Stimulated activated CD8-positive, alpha-beta memory T cell treated with anti-CD3 and anti-CD28 coated beads, Interleukin-7, amount 100 ng/mL, for 48 hours (primary cell): ENCODE data around the gene FAM120A.
A peak's percentile ranks its signal among the peaks of the same experiment; 100 is the strongest.
"Not testable (repeated sequence)": the region's sequence is repeated elsewhere in the genome, so short reads cannot be mapped to it uniquely, and the experiment has no call there.

Experiments
- DNase-seq, 2 donors: peaks; one replicate each; pipeline ENCODE4 v3.0.0-alpha.2; 2020; ENCODE audit warnings: low read depth in 1 of 2; ENCODE audit errors: extremely low read depth in 1 of 2

The FAM120A gene

GRCh38 chr9:93450945-93451815 is at the start of gene FAM120A:
Gene FAM120A (plus strand): TSS chr9:93451685. CDS start chr9:93451916, 231 bp downstream.
- DNase-seq: peak; percentile 45 to 64

- no peak for DNase-seq
Observed at GRCh38 chr9:93406371-93406770, 45.1 kb upstream of the FAM120A start.

- no peak for DNase-seq
Observed at GRCh38 chr9:93413530-93413929, 38.0 kb upstream of the FAM120A start.

- no peak for DNase-seq
Observed at GRCh38 chr9:93415176-93415690, 36.3 kb upstream of the FAM120A start.

- no peak for DNase-seq
Observed at GRCh38 chr9:93416530-93417235, 34.8 kb upstream of the FAM120A start.

- DNase-seq: no peak
Observed at GRCh38 chr9:93417538-93417937, 33.9 kb upstream of the FAM120A start.

GRCh38 chr9:93419023-93419422 is 32.5 kb upstream of the FAM120A start:
- DNase-seq: no peak

GRCh38 chr9:93422977-93423616 is 28.4 kb upstream of the FAM120A start:
- no peak for DNase-seq

GRCh38 chr9:93427655-93428379 is 23.7 kb upstream of the FAM120A start:
- DNase-seq: no peak

- DNase-seq: no peak
Observed at GRCh38 chr9:93431539-93432105, 19.9 kb upstream of the FAM120A start.

GRCh38 chr9:93432964-93433363 is 18.5 kb upstream of the FAM120A start:
- DNase-seq: no peak

- no peak for DNase-seq
Observed at GRCh38 chr9:93434056-93434455, 17.4 kb upstream of the FAM120A start.

GRCh38 chr9:93435386-93435785 is 16.1 kb upstream of the FAM120A start:
- DNase-seq: no peak

- DNase-seq: no peak
Observed at GRCh38 chr9:93436218-93436617, 15.3 kb upstream of the FAM120A start.

- DNase-seq: no peak
Observed at GRCh38 chr9:93436655-93437407, 14.7 kb upstream of the FAM120A start.

GRCh38 chr9:93437996-93438395 is 13.5 kb upstream of the FAM120A start:
- no peak for DNase-seq

- DNase-seq: not testable (repeated sequence)
Observed at GRCh38 chr9:93439301-93439700, 12.2 kb upstream of the FAM120A start.

GRCh38 chr9:93440896-93441580 is 10.4 kb upstream of the FAM120A start:
- DNase-seq: no peak

GRCh38 chr9:93446073-93446472 is 5.4 kb upstream of the FAM120A start:
- DNase-seq: no peak
